ENCODE results near the gene SAMD4A. TPM values are rescaled to one million over a fixed set of nuclear protein-coding genes. Genes with fewer than 3 reads are reported as not detected.

SAMD4A gene
- total RNA-seq, 2 donors from 2014 or later, result 11.2 to 15.3 TPM

- Histone ChIP-seq H3K9me3 (no peaks in the 10 kb centered on the region), H3K4me3 (no peak overlapping the region), H3K27me3 (no peaks in the 10 kb centered on the region), H3K4me1 (no peaks in the 10 kb centered on the region), H3K27ac (no peak overlapping the region), H3K36me3 (replicated peaks in 1 of 2; ENCODE audit: insufficient read depth in 1 of 2, low read depth in 2 of 2) (no peaks in the 10 kb centered on the region)
- intact Hi-C loops (cut with DNase I), result no loop called here
- DNase-seq, result peak in 2 of 4 donors; percentile 12 to 19
- TF ChIP-seq CTCF (IDR thresholded peaks at IDR 0.05), result no peak
- no peak for TF ChIP-seq POLR2A (IDR thresholded peaks at IDR 0.05)
- ATAC-seq, result no peak
- 80% methylated on average over 8 of the region's 8 CpGs for WGBS, 2 donors
Observed at GRCh38 chr14:54637270-54638134, 70.6 kb downstream of the SAMD4A start.

GRCh38 chr14:54638135-54638446, 71.2 kb downstream of the SAMD4A start:
- Histone ChIP-seq H3K9me3 (no peaks in the 10 kb centered on the region), H3K4me1 (no peaks in the 10 kb centered on the region), H3K27ac (no peak overlapping the region), H3K27me3 (no peaks in the 10 kb centered on the region), H3K4me3 (no peak overlapping the region), H3K36me3 (replicated peaks in 1 of 2; ENCODE audit: insufficient read depth in 1 of 2, low read depth in 2 of 2) (no peaks in the 10 kb centered on the region)
- WGBS, 2 donors, result 66 to 70% methylated on average over 6 of the region's 6 CpGs
- TF ChIP-seq CTCF (IDR thresholded peaks at IDR 0.05), result no peak
- TF ChIP-seq POLR2A (IDR thresholded peaks at IDR 0.05), result no peak
- ATAC-seq (no peak), DNase-seq (no peak)
- intact Hi-C loops (cut with DNase I), result no loop called here

- Histone ChIP-seq H3K4me1 (no peaks in the 10 kb centered on the region), H3K9me3 (no peaks in the 10 kb centered on the region), H3K36me3 (replicated peaks in 1 of 2; ENCODE audit: insufficient read depth in 1 of 2, low read depth in 2 of 2) (no peaks in the 10 kb centered on the region), H3K27ac (no peak overlapping the region), H3K27me3 (no peaks in the 10 kb centered on the region), H3K4me3 (no peak overlapping the region)
- DNase-seq (no peak), ATAC-seq (no peak)
- WGBS, 2 donors, result 57 to 75% methylated on average over 2 of the region's 2 CpGs
- no peak for TF ChIP-seq POLR2A (IDR thresholded peaks at IDR 0.05)
- TF ChIP-seq CTCF (IDR thresholded peaks at IDR 0.05), result no peak
- intact Hi-C loops (cut with DNase I), result no loop called here
Observed at GRCh38 chr14:54639611-54640010, 72.7 kb downstream of the SAMD4A start.

- Histone ChIP-seq H3K9me3 (no peaks in the 10 kb centered on the region), H3K4me1 (no peaks in the 10 kb centered on the region), H3K4me3 (no peak overlapping the region), H3K27ac (no peak overlapping the region), H3K27me3 (no peaks in the 10 kb centered on the region), H3K36me3 (replicated peaks in 1 of 2; ENCODE audit: insufficient read depth in 1 of 2, low read depth in 2 of 2) (no peaks in the 10 kb centered on the region)
- DNase-seq (no peak), ATAC-seq (no peak)
- no peak for TF ChIP-seq CTCF (IDR thresholded peaks at IDR 0.05)
- TF ChIP-seq POLR2A (IDR thresholded peaks at IDR 0.05), result no peak
- 75 to 82% methylated on average over 8 of the region's 8 CpGs for WGBS, 2 donors
- intact Hi-C loops (cut with DNase I), result no loop called here
Observed at GRCh38 chr14:54640506-54640905, 73.6 kb downstream of the SAMD4A start.

DNA sequence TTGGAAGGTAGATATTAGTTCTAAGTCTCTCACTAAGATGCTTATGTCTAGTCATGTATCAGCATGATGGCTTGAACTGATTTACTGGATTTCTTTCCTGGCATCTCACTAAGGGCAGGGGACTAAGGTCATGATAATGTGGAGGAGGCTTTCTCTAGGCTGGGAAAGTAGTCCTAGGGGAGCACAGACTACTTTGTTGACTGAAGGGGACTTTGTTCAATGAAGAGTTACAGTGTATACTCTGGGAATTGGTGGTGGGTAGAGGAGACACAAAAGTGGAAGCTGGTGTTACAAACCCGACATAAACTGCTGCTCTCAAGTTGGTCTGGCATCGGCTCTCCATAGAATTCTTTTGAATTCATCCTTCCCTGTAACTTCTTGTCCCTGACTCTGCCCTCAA, 75.2 kb downstream of the SAMD4A start:
- Histone ChIP-seq H3K4me3 (no peak overlapping the region), H3K36me3 (replicated peaks in 1 of 2; ENCODE audit: insufficient read depth in 1 of 2, low read depth in 2 of 2) (no peaks in the 10 kb centered on the region), H3K4me1 (no peaks in the 10 kb centered on the region), H3K9me3 (no peaks in the 10 kb centered on the region), H3K27me3 (no peaks in the 10 kb centered on the region), H3K27ac (no peak overlapping the region)
- WGBS, 2 donors, result 50 to 63% methylated on average over 2 of the region's 2 CpGs
- intact Hi-C loops (cut with DNase I), result no loop called here
- DNase-seq, result no peak
- TF ChIP-seq CTCF (IDR thresholded peaks at IDR 0.05) (no peak), POLR2A (IDR thresholded peaks at IDR 0.05) (no peak)
- no peak for ATAC-seq
